ENCODE results near the gene SPSB2.
A peak's percentile ranks its signal among the peaks of the same experiment; 100 is the strongest.

DNA sequence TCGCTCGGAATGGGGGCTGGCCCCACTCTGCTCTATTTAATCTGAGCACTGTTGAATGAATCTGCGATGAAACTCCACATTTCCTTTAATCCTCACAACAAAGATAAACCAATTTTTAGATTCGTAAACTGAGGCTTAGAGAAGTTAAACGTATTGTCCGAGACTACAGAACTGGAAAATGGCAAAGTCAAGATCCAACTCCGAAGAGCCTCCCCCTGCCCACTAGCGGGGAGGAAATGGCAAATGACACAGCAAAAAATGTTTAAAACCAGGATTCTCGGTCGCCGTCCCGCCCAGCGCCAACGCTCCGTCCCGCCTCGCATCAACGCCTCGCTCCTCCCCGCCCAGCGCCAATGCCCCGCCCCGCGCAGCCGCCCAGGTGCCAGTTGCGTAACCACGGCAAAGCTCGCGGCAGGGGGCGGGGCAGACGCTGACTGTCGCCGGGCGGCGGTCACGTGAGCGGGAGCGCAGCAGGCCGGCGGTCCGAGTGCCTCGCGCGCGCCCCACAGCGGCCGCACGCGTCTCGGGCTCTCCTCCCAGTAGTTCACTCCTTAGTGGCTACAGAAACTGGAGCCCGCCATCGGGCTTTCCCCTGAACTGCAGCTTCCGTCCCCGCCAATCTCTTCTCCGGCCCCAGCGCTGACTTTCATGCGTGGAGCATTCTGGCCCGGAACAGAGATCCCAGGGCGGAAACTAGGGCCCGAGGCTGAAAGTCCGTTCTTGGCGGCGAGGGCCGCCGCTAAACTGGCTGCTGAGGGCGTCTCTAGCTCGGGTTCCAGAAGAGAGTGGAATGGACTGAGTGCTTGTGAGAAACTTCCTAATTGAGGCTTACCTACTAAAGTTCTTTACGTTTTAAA lies 17.9 kb upstream of the SPSB2 start:
- TF ChIP-seq CTCF (IDR thresholded peaks at IDR 0.05) (peak; percentile 66 to 85 (median 74)), POLR2AphosphoS5 (IDR thresholded peaks at IDR 0.05) (peak; percentile 77 to 89 (median 82)), POLR2A (IDR thresholded peaks at IDR 0.05) (peak; percentile 55 to 76)
